SH-SY5Y (cell line): ENCODE results near the gene CTBP2.

Experiments
- GATA2 ChIP-seq: IDR thresholded peaks from 2 replicates; pipeline ENCODE4 v1.6.1; 2011; ENCODE audit warnings: mild to moderate bottlenecking, low read depth, low read length
- GATA3 ChIP-seq: IDR thresholded peaks from 2 replicates; pipeline ENCODE4 v1.6.1; 2011; ENCODE audit warnings: low read depth, mild to moderate bottlenecking, low read length, moderate library complexity

GRCh38 chr10:125025341-125025740, 135.0 kb downstream of the CTBP2 start:
- TF ChIP-seq GATA3 (no peak), GATA2 (no peak)
